Hepatocyte (in vitro differentiated cells): ENCODE data around the gene DGAT2.

Source experiments
- EZH2 ChIP-seq: fragments of 200-600 bp; sonication (generic); IDR thresholded peaks from 2 replicates; pipeline ENCODE4 v1.6.1; 2016; ENCODE audit warnings: antibody characterized with exemption, mild to moderate bottlenecking, borderline replicate concordance
- TF ChIP-seq, protein P1 (sequence below): fragments of 200-600 bp; sonication (generic); IDR thresholded peaks from 2 replicates; pipeline ENCODE4 v1.5.1; 2016; ENCODE audit warnings: antibody characterized with exemption, mild to moderate bottlenecking; ENCODE audit not compliant: poor library complexity

DNA sequence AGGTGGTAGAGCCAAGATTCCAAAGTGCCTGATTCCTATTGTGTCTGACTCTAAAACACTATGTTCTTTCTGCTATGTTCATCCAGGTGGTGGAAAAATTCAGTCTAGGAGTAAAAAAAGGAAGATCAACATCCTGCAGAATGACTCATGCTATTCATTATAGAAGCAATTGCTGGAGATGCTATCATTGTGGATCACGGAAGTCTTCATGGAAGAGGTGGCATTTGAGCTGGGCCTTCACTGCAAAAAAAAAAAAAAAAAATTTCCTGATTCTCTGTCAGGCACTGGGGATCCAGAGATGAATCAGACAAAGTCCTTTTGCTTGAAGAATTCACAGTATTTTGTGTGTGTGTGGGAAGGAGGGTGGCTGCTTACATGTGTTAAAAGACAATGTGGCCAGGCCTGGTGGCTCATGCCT, 45.1 kb downstream of the DGAT2 start:
- TF ChIP-seq, protein P1, sequence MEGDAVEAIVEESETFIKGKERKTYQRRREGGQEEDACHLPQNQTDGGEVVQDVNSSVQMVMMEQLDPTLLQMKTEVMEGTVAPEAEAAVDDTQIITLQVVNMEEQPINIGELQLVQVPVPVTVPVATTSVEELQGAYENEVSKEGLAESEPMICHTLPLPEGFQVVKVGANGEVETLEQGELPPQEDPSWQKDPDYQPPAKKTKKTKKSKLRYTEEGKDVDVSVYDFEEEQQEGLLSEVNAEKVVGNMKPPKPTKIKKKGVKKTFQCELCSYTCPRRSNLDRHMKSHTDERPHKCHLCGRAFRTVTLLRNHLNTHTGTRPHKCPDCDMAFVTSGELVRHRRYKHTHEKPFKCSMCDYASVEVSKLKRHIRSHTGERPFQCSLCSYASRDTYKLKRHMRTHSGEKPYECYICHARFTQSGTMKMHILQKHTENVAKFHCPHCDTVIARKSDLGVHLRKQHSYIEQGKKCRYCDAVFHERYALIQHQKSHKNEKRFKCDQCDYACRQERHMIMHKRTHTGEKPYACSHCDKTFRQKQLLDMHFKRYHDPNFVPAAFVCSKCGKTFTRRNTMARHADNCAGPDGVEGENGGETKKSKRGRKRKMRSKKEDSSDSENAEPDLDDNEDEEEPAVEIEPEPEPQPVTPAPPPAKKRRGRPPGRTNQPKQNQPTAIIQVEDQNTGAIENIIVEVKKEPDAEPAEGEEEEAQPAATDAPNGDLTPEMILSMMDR = no peak
- TF ChIP-seq EZH2 = no peak
